MM.1S (cell line): ENCODE measurements around the gene GSX1.

Source experiments
- EZH2 ChIP-seq: fragments of 300-600 bp; sonication (generic); optimal IDR thresholded peaks from 2 replicates; pipeline ENCODE3; 2017; ENCODE audit warnings: low read depth, mild to moderate bottlenecking, antibody characterized with exemption, low read length, mixed read lengths
- EZH2phosphoT487 ChIP-seq: fragments of 300-600 bp; sonication (generic); IDR thresholded peaks from 2 replicates; pipeline ENCODE4 v1.6.1; 2018; ENCODE audit warnings: antibody characterized with exemption, low read length
- TF ChIP-seq, protein P1 (sequence below): fragments of 300-600 bp; sonication (generic); IDR thresholded peaks from 2 replicates; pipeline ENCODE4 v1.5.1; 2016; ENCODE audit warnings: antibody characterized with exemption, low read length, mixed read lengths

- TF ChIP-seq, protein P1, sequence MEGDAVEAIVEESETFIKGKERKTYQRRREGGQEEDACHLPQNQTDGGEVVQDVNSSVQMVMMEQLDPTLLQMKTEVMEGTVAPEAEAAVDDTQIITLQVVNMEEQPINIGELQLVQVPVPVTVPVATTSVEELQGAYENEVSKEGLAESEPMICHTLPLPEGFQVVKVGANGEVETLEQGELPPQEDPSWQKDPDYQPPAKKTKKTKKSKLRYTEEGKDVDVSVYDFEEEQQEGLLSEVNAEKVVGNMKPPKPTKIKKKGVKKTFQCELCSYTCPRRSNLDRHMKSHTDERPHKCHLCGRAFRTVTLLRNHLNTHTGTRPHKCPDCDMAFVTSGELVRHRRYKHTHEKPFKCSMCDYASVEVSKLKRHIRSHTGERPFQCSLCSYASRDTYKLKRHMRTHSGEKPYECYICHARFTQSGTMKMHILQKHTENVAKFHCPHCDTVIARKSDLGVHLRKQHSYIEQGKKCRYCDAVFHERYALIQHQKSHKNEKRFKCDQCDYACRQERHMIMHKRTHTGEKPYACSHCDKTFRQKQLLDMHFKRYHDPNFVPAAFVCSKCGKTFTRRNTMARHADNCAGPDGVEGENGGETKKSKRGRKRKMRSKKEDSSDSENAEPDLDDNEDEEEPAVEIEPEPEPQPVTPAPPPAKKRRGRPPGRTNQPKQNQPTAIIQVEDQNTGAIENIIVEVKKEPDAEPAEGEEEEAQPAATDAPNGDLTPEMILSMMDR: no peak
- TF ChIP-seq EZH2phosphoT487 (no peak), EZH2 (no peak)
These were observed 2.6 kb upstream of the GSX1 start for GRCh38 chr13:27789495-27790303.
